ENCODE results near the gene PABPN1L.
A peak's percentile ranks its signal among the peaks of the same experiment; 100 is the strongest.

PABPN1L gene

GRCh38 chr16:88883117-88883895 is 16.8 kb upstream of the PABPN1L start:
- DNase-seq: no peak

DNA sequence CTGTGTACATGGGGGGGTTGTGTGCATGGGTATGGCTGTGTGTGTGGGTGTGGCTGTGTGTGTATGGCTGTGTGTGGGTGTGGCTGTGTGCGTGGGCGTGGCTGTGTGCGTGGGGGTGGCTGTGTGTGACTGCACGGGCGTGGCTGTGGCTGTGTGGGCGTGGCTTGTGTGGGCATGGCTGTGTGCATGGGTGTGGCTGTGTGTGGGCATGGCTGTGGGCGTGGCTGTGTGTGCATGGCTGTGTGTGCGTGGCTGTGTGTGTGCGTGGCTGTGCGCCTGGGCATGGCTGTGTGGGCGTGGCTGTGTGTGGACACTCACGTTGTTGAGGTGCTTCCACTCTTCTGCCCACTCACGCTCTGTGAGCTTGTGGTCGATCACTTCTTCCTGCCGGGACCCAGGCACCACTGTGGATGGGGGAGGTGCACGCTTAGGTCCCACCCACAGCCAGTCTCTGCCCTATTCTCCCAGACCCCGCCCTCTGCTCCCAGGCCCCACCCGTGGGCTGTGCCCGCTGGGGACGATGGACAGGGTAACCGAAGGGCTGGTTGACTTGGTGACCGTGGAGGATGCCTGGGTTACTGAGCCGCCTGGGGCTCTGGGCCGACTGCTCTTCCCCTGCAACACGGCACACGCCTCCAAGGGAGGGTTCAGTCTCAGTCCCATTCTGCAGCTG is 16.0 kb upstream of the PABPN1L start:
- DNase-seq: peak; percentile 0

DNA sequence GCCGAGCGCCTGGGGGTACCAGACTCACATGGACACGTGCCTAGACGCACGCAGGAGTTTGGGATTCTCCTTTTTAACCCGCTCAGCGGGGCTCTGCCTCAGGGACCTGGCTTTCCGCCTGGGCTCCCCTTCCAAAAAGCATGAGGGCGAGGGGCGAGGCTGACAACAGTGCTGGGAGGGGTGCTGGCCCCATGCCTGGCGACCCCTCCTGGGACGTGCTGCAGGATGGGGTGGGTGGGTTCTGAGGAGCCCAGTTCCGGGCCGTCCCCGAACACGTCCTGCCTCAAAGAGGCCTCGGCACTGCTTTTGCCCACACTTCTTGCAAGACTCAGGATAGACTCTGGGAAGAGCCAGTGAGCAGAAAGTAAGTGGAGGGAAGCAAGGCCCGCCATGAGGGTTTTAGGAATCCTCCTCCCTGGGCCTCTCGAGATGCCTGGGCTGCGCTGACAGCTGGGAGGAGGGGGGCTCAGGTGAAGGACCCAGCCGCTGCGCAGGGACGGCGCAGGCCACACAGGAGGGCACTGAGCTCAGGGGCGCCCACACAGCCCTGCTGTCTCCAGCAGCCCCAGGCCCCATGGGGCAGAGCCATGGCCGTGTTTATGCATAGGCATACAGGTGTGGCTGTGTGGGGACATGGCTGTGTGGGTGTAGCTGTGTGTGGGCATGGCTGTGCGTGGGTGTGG is 15.4 kb upstream of the PABPN1L start:
- no peak for DNase-seq

DNA sequence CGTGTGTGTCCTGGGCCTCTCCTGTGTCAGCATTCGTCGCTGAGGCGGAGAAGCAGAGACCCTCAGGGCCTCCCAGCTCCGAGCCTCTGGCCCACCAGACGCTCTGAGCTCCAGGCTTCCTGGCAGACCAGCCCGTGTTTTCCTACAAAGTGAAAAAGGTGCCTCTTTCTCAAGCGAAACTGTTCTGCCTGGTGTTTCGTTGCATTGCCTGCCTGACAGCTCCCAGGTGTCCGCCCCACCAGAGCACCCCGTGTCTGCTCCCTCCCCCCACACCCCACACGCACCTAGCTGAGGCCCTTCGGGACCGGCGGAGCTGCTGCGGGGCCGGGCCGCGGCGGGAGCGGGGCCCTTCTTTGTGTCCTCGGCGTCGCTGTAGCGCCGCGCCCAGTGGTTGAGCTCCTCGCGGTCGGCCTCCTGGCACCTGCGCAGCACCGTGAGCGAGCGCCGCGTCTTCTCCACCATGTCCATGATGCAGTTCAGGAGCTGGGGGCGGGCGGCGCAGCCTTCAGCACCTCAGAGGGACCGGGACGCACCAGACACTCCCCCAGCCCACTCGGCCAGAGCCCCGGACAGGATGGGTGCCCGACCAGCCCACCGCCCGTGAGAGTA is 14.7 kb upstream of the PABPN1L start:
- no peak for DNase-seq

DNA sequence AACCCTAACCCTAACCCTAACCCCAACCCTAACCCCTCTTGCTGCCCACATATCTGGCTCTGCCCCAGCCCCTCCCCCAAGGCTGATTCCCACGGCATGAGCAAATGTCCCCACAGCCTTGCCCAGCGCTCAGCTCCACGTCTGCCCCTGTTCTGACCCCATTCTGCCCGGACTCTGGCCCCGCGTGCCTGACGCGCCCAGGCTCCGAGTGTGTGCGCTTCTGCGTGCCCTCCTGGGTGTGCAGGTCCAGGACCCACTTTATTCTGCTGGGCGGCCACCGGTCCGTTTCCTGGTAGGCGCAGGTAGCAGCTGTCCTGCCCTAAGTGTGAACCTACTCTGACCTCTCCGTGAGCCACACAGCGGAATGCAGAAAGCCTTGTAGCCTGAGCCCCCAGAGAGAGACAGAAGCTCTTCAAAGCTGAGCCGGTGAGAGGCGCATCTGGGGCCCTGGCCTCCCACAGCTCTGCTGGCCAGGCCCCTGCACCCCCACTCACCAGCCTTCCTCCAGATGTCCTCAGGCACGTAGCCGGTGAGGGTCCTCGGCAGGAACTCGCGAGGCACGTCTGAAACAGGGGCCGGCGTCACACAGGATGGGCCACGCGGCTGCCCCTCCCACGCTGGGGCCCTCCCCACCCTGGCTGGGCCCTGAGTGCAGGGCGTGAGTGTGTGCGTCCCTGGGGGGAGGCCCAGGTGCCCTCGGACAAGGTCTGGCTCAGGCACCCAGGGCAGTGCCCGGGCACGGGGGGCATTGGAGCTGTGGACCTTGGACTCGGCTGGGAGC is 14.0 kb upstream of the PABPN1L start:
- DNase-seq: no peak

GRCh38 chr16:88879788-88880055 is 13.3 kb upstream of the PABPN1L start:
- DNase-seq: no peak

GRCh38 chr16:88878967-88879787 is 12.7 kb upstream of the PABPN1L start:
- no peak for DNase-seq

- DNase-seq: no peak
These were observed 11.9 kb upstream of the PABPN1L start for GRCh38 chr16:88878356-88878755.

GRCh38 chr16:88877564-88878289 is 11.3 kb upstream of the PABPN1L start:
- DNase-seq: no peak

DNA sequence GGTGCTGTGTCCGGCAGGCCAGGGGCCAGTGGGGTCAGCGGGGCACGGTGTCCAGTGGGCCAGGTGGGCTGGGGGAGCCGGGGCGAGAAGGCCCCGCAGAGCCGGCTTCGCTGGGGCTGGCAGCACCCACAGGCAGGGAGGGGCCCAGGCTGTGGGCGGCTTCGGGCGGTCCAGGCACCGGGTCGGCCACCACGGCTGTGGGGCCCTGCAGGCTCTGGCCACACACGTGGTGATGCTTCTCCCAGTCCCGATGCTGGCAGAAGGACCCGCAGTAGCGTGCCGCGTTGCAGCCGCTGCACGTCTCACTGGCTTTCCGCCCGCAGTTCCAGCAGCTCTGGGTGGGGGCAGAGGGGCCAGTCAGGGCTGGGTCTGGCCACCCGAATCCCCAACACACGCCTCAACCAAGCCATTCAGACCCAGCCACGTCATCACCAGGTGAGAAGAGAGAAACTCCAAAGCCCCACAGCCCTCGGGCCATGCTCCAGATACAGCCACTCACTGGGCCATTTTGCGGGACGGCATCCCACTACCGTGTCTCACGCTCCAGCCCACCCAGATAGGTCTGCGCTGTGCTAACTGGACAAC is 10.6 kb upstream of the PABPN1L start:
- no peak for DNase-seq

- no peak for DNase-seq
These were observed 9.3 kb upstream of the PABPN1L start for GRCh38 chr16:88875703-88876234.

- DNase-seq: no peak
These were observed 8.6 kb upstream of the PABPN1L start for GRCh38 chr16:88874938-88875599.

DNA sequence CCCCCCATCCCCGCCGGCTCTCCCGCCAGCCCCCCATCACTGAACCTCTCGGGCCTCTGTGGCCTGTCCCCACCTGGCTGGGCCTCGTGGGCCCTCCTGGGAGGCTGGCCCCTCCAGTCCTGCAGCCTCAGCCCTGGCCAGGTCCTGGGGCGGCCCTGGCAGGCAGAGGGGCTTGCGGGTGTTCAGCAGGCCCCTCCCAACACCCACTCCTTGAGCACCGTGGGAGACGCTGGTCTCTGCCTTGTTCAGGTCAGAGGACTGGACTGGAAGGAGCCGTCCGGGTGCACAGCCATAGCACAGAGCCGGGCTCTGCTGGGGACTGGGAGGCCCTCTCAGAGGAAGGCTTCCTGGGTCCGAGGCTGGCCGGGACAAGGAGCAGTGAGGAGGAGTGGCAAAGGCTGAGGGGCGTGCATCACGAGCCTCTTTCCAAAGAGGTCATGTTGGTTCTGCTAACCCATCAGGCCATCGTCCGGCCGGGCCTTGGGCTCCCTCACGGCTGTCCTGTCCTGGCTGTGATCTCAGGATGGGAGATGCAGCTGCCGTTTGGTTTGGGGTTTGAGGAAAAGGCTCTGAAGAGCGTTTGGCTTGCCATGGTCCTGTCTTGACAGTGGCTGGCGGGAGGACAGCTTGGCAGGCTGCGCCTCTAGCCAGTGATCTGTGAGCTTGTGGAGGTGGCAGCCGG is 6.3 kb upstream of the PABPN1L start:
- DNase-seq: no peak

DNA sequence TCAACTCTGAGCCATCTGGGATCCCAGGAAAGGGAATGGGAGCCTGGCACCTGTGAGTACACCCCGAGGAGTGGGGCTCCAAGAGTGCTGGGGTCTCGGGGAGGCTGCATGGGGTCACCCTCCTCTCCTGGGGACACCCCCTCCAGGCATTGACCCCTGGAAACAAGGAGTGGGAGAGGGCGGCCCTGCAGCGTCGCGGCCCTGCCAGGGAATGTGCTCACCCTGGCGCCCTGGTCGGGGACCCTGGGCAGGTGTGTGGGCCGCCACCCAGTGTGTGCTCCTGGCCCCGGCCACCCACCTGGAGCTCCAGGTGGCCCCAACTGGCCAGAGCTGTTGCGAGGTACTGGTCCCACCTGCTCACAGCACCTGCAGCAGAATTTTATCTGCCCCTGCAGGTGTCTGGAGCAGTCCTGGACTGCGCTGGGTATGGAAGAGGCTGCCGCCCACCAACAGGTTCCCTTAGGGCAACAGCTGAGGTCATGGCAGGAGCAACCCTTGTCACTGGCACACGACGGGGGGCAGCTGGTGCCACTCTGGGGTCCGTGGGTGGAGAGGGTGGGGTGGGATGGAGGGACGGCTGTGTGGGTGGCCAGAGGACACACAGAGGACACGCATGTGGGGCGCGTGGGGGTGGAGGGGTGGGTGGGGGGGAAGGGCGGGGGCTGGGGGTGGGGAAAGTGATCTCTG is 5.4 kb upstream of the PABPN1L start:
- DNase-seq: no peak

DNA sequence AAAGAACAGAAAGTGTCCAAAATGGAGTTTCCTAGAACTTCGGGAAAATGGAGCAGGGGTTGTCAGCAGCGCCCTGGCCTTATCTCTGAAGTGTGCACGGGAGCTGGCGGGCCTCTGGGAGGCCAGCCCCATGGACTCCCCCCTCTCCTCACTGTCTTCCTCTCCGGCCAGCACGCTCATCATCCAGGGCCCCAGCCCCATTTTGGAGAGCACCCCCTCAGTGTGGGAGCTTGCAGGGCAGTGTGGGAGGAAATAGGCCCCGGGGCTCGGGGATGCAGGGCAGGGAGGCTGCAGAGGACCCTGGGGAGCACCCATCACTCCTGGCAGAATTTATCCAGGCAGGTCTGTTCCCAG is 4.9 kb upstream of the PABPN1L start:
- DNase-seq: no peak

DNA sequence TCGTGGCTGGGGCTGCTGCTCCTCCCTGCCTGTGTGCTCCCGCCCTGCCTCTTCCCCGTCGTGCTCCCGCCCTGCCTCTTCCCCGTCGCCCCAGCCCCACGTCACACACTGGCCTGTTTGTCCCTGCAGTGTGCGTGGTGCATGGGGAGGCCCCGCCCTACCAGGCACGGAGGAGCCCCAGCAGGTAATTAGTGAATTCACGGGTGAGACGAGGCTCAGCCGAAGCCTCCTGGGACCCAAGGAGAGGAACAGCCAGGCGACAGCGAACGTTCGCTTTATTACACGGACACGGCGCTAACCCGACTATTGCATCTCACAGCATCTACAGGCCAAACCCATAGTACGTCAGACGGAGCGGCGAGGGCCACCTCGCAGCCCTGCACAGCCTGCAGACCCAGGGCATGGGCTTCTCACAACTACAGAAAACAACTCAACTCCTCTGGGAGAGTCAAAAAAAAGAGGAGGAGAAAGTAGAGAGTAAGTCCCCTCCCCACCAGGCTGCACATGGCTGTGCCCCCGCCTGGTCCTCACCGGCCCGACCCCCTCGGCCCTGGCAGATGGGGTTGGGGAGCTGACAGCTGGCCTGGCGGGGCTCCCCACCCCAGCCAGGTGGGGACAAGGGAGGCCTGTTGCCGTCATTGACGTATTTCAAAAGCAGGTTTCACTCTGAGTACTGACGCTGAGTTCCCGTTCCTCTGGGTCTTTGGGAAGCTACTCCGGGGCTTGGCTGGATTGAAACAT is 4.3 kb upstream of the PABPN1L start:
- DNase-seq: no peak

DNA sequence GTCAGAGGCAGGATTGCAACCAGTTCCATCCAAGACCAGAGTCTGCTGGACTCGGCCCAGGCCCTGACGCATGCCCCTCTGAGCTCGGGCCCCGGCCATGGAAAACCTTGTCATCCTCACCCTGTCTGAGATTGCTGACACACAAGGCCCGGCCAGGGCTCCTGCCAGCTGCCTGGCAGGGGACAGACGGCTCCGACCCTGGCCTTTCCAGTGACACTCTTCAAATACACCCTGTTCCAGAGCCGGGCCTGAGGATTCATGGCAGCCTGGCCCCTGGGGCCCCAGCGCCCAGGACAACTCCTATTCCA is 3.2 kb upstream of the PABPN1L start:
- no peak for DNase-seq

DNA sequence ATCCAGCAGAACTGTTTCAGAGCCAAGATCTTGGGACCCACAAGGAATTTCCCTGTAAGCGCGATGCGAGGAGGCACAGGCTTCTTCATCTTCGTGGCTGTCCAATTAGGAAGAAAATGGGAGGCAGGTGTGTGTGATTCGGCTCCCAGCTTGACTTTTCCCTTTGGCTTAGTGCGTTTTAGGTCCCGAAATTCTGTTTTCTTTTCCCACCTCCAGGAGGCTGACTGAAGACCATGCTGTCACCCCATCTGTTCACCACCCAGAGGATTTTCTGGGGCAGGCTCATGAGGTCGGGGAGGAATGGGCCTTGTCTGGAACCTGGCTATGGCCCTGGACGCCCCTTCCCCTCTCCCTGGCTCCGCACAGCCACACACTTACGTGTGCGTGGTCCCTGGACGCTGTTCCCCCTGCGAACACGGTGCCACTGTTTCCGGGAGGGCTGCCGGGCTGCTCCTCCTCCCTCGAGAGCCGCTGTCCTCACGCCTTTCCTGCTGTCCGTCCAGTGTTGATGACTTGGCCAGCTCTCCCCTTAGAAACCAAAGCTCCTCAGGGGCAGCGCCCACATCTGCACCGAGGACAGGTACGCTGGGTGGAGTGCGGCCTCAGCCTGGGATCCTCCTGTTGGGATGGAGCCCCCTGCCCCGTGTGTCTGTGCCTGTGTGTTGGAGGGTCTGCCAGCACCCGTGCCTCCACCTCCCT is 2.7 kb upstream of the PABPN1L start:
- no peak for DNase-seq
